Limb (tissue), 2 donors: ENCODE data around the gene TGFBR3.

Experiments
- DNase-seq, 2 donors: peaks; one replicate each; pipeline ENCODE4 v3.0.0-alpha.2; 2016; ENCODE audit errors: extremely low spot score in 2 of 2

The TGFBR3 gene

GRCh38 chr1:91764471-91765115, 121.4 kb downstream of the TGFBR3 start:
- DNase-seq = no peak

DNA sequence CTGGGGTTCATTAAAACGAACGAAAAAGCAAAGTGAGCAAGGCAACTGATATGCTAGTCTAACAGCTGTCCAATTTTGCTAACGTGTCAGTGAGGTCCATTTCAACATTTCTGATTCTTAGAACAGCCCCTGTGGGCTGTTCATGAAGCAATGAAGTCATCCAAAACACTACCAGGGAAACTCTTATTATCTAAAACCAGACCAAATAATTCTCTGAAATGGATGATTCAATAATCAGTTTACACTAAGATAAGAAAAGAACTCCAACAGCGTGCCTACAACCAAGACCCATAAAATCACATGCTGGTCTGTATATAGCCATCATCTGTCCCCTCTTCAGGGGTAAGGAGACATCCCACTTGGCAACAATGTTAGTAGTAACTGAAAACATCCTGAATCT, 122.7 kb downstream of the TGFBR3 start:
- DNase-seq = no peak

- no peak for DNase-seq
Observed at GRCh38 chr1:91761295-91761721, 124.6 kb downstream of the TGFBR3 start.

DNA sequence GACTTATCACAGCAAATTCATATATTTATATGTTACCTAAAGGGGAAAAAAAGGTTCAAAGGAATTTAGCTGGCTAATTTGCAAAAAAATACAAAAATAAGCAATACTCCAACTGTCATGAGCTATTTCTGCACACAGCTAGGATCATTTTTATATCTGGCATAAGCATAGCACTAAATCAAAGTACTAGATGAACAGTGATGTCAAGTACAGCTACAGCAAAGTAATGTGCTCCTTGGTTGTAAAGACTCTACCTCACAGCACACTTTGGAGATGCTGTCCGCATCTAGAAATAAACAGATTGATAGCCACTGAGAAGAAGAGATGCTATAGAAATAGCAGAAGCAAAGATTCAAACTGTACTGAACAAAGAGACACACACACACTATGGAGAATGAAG, 125.4 kb downstream of the TGFBR3 start:
- no peak for DNase-seq

- DNase-seq = no peak
Observed at GRCh38 chr1:91759076-91759475, 126.9 kb downstream of the TGFBR3 start.

GRCh38 chr1:91757763-91758460, 128.0 kb downstream of the TGFBR3 start:
- DNase-seq = no peak

DNA sequence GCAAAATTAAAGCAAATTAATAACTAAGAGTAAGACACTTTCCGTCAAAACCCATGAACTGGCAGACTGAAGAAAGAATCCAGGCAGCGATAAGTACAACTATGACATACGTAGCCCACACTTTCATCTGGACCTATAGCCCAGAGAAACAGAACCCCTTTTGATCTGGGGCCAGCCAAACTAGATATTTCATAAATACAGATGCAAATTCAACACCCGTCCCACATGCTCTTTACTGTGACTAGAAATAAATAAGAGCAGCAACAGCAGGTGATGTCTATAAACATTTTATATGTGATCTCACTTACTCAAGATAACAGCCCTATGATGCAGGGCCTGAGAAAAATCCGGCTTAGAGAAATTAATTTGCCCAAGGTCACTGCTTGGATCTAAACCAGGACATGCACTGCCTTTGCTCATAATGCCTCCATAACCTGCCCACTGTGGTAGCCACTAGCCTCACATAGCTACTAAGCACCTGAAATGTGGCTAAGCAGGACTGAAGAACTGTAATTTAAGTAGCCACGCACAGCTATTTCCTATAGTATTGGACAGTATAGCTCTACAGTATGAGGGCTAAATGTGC, 130.2 kb downstream of the TGFBR3 start:
- no peak for DNase-seq

DNA sequence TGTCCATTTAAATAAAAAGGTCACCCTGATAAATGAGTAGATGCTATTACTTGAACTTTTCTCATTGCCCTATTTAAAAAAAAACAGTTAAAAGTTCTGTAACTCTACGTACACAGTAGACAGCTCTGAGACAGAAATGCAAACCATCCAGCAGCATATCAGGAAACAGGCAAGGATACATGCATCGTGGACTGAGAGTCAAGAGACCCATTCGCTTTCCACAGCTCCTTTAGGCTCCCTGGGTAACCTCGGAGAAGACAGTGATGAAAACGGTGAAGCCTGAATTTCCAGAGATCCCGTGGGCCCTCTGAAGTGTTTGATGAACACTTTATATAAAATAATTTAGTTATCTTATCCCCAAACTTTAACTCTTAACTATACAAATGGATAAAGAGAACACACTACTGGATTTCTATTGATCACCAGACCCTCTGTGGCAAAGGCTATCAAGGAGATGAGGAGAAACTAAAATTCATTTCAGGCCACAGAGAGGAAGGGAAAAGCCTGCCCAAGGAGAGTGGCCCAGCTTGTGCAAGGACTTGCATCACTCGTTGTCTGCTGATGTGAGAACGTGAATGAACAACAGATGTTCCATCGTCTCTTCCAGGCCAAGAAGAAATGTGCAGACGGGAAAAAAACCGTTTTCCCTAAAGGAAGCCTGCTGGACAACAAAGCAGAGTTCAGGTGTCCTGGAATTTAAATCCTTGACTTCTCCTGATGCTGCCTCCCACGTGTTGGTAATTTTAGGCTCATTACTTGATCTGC, 131.0 kb downstream of the TGFBR3 start:
- peak in 1 of 2 donors; percentile 77 for DNase-seq

DNA sequence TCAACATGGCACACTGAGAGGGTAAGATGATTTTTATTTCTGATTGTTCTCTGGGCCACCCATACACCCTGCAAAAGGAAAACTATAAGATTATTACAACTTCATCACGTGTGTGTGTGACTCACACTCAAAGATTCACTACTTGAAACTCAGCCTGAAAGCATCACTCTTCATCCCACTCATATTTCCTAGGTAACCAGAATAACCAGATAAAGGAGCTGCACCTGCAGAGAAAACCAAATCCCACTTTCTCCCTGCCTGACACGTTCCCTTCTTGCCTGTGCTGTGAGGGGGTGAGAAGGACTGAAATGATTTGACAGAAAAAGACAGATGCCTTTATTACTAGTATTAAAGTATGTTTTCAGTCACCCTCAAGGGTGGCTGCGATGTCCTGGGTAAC, 131.6 kb downstream of the TGFBR3 start:
- DNase-seq = no peak

- no peak for DNase-seq
Observed at GRCh38 chr1:91753878-91754277, 132.1 kb downstream of the TGFBR3 start.

DNA sequence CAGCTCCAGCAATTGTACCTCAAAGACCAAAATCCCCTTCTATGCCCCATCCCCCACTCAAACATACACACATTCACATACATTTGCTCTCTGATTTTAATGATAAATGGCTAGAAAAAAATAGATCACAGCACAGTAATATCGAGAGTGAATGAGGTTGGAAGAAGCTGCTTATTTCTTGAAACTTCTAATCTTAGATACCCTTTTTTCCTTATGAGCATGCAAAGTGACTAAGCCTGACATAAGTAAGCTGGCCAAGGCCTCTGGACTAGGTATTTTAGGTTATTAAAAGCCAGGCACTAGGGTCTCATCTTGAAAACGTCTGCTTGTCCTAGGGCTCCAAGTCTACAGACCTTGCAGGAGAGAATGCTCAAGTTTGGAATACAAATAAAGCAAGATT, 133.6 kb downstream of the TGFBR3 start:
- no peak for DNase-seq

DNA sequence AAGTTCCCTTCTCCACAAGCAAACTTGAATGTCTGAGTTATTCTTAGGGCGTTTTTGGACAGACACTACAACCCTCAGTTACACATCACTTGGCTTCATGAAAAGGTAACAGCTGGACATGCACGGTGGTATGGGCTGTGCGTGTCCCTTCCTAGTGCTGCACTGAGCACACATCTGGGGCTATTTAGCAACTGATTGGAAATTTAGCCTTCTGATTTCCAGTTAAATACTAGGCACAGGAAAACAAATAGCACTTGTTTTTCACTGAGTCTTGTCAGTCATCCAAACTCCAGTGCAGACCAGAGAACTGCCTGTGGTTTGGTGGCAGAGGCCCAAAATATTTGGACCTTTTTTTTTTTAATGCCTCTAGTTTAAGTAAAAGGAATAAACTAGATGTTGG, 134.7 kb downstream of the TGFBR3 start:
- DNase-seq = peak in 1 of 2 donors; percentile 91

DNA sequence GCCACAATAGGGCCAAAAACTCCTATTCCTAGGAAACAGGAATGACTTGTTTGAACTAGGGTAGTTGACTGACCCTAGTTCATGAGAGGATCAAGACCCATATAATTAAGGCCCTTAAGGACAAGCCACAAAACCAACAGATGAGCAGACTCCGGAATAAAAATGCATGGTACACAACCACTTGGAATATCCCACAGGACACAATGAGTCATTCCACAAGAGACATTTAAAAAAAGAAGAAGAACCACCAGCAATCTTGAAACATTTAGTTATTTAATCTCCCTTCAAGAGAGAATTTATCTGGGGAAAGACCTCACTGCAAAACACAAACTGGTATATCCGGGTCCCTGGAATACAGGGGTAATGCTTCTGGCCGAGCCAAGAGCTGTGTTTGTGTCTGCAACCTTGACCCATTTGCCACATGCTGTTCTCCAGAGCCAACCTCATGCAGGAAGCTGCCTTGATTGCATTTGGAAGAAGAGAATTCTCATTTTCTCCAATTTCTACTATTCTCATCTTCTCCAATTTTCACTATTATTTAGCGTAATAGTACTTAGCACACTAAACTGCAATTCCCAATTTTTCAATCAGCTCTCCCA, 135.5 kb downstream of the TGFBR3 start:
- DNase-seq = no peak

GRCh38 chr1:91749788-91750231, 136.1 kb downstream of the TGFBR3 start:
- no peak for DNase-seq

DNA sequence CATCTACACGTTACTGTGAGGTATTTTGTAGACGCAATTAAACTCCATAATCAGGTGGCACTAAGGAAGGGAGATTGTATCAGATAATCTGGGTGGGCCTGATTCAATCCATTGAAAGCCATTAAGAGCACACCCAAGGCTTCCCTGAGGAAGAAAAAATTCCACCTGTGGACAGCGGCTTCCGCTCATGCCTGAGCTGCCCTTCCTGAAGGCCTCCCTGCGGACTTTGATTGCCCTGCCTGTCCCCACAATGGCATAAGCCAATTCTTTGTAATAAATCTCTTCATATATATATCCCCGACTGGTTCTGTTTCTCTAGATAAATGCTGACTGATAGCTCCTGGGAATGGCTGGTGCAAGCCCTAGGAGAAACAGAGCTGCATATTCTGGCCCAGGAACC, 138.3 kb downstream of the TGFBR3 start:
- no peak for DNase-seq

DNA sequence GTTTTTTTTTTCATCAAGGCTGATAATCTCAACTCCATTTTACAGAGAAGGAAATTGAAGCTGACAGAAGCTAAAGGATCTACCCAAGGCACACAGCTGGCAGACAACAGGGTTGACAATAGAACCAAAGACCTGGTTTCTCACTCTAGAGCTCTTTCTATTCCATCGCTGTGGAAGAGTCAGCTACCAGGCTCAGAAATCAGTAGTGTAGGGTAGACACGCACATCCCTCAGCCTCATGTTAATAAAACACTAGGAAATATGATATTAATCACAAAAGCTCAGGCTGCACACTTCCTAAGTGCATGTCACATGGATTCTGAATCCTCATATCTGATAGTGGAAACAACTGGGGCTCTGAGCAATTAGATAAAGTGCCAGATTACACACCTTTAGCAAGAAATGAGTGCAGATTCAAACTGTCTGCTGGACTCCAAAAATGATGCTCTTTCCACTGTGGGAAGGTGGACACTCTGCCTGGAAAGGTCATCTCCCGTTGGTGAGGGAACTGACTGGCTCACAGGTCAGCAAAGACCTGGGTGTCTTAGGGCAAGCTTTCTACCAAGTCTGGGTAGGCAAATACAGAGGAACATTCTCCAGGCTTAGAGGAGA, 139.1 kb downstream of the TGFBR3 start:
- no peak for DNase-seq

GRCh38 chr1:91745640-91746373, 140.1 kb downstream of the TGFBR3 start:
- no peak for DNase-seq

DNA sequence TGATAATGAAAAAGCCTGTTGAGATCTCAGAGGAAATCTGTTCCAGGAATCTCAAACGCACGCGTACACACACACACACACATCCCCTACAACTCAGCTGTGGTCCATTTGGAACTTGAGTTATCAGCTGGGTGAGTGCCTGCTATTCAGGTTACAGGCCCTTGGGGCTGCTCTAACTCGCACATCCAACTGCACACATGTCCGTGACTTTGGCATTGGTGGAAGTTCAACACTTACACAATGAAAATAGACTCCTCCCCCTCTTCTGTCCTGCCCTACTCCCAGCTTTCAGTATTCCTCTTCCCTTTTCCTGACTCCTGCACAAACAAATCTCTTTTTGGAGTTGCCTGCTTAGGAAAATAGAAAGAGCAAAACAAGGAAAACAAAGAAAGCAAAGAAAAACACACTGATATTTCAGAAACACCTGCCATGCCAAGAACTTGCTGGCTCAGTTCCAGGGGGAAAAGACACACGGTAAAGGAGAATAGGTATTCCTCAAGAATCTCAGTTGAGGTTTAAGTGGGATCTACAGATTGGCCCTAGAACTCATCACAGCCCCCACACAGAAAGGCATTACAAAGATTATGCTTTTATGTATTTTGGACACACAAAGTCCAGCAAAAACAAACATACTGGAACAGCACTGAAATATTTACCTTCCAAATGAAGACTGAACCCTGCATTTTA, 140.9 kb downstream of the TGFBR3 start:
- peak; percentile 72 to 85 for DNase-seq

DNA sequence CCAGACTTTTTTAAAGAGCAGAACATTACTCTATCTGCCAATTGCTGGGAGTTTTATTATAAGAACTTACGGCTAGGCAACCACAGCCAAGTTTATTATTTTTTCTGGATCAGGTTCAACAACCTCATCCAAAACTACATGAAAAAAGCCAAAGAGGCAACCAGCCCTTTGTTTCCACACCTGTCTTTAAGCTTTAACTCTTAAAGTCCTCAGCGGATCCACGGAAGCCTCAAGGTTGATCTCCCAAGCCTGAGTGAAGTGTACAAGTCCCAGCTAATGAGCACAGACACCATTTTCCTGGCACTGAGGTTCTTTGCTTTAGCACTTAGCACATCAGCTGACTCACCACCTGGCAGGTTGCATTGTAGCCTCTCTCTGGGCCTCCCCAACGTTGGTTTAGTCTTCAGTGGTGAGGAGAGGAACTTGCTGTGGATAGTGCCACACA, 143.1 kb downstream of the TGFBR3 start:
- peak in 1 of 2 donors; percentile 64 for DNase-seq

- DNase-seq = no peak
Observed at GRCh38 chr1:91741906-91742305, 144.0 kb downstream of the TGFBR3 start.
